ENCODE data around the gene FOXP4. TPM values are rescaled to one million over a fixed set of nuclear protein-coding genes. Genes with fewer than 3 reads are reported as not detected.

The FOXP4 gene
- total RNA-seq, 1 experiment from 2014 or later, result 0.53 TPM

DNA sequence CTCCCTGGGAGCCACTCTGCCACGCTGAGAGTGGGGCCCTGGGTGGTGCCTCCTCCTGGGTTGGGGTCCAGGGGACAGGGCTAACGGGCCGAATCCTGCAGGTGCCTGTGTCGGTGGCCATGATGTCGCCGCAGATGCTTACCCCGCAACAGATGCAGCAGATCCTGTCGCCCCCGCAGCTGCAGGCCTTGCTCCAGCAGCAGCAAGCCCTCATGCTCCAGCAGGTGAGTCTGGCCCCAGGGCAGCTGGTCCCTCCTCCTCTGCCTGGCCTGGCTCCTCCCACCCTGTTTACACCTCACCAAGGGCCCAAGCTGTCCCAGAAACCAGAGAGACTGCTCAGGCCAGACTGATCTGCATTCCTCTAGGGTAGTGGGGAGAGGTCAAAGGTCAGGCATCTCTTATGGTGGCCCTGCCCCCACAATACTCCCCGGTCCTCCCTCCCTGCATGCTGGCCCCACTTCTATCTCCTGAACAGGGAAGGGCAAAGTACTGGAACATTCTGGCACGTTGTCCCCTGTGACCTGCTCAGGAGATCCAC lies 38.6 kb downstream of the FOXP4 start:
- no peaks in the 10 kb centered on the region for H3K36me3 ChIP-seq
- DNase-seq, result no peak
- no peak overlapping the region for H3K4me3 ChIP-seq
- no peaks in the 10 kb centered on the region for H3K9me3 ChIP-seq
- H3K27me3 ChIP-seq, result no peaks in the 10 kb centered on the region

DNA sequence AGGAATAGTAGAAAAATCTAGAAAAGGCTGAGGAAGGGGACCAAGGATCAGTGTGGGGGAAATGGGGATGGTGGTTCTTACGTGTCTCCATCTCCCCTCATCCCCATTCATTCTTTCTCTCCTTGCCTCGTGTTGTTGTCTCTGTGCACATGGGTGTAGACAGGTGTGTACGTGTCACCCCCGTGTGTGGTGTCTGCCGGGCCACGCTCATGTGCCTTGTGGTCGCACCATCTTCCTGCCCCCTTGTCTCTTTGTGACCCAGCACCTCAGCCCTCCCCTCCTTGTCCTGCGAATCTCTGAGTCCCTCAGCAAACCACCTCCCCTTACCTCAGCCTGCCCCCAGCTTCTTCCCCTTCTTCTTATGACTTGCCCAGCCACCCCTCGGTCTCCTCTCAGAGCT lies 39.4 kb downstream of the FOXP4 start:
- no peak for DNase-seq
- Histone ChIP-seq H3K36me3 (no peaks in the 10 kb centered on the region), H3K9me3 (no peaks in the 10 kb centered on the region), H3K4me3 (no peak overlapping the region), H3K27me3 (no peaks in the 10 kb centered on the region)

DNA sequence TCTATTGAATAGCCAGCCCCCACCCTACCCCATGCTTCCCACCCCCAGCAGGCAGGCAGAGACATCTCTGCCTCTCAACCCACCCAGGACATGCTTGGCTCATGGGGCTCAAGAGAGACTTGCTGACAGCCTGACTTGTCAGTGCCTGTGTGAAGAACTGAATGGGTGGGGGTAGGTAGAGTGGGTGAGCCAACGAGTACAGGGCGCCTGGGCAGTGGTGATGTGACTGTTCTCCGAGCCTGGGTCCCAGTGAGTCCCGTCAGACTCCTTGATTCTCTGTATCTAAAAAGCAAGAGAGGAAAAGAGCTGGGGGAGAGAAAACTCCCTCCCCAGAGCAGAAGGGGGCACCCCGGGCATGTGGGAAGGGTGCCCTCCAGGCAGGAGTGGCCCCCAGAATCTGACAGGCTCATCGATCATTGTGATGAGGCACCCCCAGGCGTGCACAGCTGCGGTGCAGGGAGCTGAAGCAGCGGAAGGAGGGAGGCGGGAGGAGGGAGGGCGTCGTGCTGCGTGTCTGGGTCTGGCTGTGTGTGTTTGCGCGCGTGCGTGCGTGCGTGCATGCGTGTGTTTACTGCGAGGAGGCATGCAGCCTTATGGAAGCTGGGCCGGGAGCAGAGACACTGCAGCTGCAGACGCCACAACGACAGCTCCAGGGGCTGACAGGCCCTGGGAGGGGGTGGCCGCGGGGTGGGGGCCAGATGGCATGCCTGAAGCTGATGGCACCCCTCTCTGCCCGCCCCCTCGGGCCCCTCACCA lies 40.2 kb downstream of the FOXP4 start:
- H3K36me3 ChIP-seq, result no peaks in the 10 kb centered on the region
- H3K4me3 ChIP-seq, result no peak overlapping the region
- no peaks in the 10 kb centered on the region for H3K9me3 ChIP-seq
- H3K27me3 ChIP-seq, result no peaks in the 10 kb centered on the region
- no peak for DNase-seq

DNA sequence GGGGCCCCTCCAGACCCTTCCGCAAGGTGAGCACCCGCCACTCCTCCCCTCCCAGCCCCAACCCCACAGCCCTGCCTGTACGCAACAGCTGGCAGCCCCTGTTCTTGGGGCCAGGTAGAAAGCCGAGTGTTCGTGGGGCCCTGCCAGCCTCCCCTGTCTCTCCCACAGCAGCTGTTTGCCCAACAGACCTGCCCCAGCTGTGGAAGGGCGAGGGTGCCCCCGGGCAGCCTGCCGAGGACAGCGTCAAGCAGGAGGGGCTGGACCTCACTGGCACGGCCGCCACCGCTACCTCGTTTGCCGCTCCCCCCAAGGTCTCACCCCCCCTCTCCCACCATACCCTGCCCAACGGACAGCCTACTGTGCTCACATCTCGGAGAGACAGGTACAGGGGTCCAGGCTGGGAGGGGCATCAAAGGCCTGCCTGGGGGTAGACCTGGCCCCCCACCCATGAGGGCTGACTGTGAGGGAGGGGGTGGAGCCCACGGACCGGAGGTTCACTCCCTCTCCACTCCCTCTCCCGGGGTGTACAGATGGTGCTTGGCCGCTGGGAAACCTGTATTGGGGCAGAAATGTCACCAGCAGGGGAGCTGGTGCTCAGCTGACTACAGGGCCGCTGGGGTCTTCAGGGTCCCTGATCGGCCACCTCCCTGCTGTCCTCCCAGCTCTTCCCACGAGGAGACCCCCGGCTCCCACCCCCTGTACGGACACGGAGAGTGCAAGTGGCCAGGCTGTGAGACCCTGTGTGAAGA lies 41.1 kb downstream of the FOXP4 start:
- Histone ChIP-seq H3K36me3 (no peaks in the 10 kb centered on the region), H3K4me3 (no peak overlapping the region), H3K9me3 (no peaks in the 10 kb centered on the region), H3K27me3 (no peaks in the 10 kb centered on the region)
- DNase-seq, result no peak

DNA sequence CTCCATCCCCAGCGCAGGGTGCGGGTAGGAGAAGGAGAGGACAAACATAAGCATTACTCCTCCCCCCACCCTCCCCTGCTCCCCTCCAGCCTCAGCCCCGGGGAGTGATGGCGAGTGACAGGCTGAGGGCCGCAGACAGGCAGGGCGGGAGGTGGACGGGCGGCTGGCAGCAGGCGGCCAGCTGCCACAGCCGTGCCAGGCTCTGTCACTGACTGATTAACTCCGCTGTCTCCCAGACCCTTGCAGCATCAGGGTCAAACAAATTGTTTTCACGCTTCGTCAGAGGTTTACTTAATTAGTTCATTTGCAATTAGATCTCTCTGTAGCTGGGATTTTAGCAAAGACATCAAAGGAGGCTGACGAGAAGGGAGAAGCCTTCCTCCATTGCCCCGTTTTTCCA lies 41.9 kb downstream of the FOXP4 start:
- Histone ChIP-seq H3K9me3 (no peaks in the 10 kb centered on the region), H3K36me3 (no peaks in the 10 kb centered on the region), H3K27me3 (no peaks in the 10 kb centered on the region), H3K4me3 (no peak overlapping the region)
- no peak for DNase-seq

DNA sequence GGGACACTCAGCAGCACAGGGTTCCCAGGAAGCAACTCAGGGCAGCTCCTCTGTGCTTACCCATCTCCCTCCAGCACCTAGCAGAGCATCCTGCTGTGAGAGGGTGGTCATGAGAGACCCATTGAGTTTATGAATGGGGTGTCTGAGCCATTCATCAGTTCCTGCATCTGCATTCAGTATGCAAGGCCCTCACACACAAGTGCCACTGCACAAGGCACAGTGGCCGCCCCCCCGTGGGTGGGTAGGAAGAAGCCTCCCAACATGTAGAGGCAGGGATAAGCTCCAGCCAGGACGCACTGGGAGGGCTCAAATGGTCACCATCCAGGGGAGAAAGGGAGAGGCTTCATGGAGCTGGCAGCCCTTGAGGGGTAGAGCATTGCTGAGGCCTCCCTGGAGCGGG lies 43.0 kb downstream of the FOXP4 start:
- Histone ChIP-seq H3K36me3 (no peaks in the 10 kb centered on the region), H3K9me3 (no peaks in the 10 kb centered on the region), H3K4me3 (no peak overlapping the region), H3K27me3 (no peaks in the 10 kb centered on the region)
- DNase-seq, result no peak

DNA sequence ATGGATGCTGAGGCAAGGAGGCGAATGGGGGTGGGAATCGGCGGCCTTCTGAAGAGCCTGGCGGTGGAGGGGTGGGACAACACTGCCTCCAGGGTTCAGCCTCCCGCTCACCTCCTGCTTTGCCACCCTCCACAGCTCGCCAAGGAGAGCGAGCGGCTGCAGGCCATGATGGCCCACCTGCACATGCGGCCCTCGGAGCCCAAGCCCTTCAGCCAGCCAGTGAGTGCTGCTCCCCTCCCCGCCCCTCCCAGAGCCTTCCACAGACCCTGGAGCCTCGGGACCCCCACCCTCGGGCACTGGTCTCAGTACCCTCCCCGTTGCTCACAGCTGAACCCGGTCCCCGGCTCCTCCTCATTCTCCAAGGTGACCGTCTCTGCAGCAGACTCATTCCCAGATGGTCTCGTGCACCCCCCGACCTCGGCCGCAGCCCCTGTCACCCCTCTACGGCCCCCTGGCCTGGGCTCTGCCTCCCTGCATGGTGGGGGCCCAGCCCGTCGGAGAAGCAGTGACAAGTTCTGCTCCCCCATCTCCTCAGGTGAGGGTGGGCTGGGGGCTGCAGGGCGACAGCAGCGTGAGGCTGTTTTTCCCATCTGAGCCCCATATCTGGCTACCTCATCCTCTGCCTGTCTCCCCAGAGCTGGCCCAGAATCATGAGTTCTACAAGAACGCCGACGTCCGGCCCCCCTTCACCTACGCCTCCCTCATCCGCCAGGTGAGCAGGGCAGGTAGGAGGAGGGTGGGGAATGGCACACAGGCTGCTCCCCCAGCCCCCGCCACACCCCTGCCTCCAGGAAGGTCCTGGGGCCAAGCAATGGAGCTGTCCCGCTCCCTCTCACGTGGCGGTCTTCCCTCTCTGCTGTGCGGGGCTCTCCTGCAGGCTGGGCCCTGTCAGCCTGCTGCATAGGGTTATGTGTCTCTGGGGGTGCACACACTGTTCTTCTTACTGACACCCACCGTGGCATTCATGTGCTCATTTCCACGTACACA lies 43.7 kb downstream of the FOXP4 start:
- H3K36me3 ChIP-seq, result no peaks in the 10 kb centered on the region
- H3K4me3 ChIP-seq, result no peak overlapping the region
- H3K9me3 ChIP-seq, result no peaks in the 10 kb centered on the region
- no peaks in the 10 kb centered on the region for H3K27me3 ChIP-seq
- no peak for DNase-seq

DNA sequence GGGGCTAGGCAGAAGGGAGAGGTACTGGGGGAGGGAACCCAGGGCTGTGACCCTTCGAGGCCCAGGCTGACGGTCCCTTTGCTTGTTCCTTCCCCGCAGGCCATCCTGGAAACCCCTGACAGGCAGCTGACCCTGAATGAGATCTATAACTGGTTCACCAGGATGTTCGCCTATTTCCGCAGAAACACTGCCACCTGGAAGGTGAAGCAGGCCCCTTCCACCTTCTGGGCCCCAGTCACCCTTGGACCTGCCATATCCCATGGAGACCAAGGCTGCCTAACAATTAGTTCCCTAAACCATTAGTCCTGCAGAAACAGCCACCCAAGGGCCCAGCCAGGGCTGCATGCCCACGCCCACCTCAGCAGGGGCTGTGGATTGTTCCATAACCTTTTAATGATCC lies 44.9 kb downstream of the FOXP4 start:
- no peak for DNase-seq
- no peak overlapping the region for H3K4me3 ChIP-seq
- no peaks in the 10 kb centered on the region for H3K9me3 ChIP-seq
- no peaks in the 10 kb centered on the region for H3K27me3 ChIP-seq
- H3K36me3 ChIP-seq, result no peaks in the 10 kb centered on the region

DNA sequence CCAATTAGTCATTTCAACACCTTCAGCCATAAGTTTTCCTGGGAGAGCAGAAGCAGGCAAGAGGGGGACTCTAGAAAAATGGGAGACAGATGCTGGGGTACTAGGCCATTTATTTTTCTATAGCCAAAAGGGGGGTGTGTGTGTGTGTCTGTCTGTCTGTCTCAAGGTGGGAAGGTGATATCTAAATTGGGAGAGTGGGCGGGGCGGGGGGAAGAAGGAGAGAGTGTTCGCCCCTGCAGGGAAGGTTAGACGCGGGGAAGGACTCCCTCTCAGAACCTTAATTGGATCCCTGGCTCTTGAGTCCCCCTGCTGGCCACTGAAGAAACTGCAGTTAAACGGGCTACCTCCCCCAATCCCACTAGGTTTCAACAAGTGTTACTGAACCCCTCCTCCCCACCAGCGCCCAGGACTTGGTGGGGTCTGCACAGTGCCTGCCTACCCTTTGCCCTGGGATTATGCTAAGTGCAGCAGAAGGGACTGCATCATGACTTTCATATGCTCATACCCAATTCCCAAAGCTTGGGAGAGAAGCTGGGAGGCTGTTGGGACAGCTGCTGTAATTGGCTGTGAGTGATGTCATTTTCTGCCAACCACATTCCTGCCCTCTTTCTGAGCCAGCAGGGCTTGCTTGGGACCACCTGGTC lies 45.8 kb downstream of the FOXP4 start:
- no peak overlapping the region for H3K4me3 ChIP-seq
- peak; percentile 27 for DNase-seq
- H3K27me3 ChIP-seq, result no peaks in the 10 kb centered on the region
- H3K36me3 ChIP-seq, result no peaks in the 10 kb centered on the region
- no peaks in the 10 kb centered on the region for H3K9me3 ChIP-seq

DNA sequence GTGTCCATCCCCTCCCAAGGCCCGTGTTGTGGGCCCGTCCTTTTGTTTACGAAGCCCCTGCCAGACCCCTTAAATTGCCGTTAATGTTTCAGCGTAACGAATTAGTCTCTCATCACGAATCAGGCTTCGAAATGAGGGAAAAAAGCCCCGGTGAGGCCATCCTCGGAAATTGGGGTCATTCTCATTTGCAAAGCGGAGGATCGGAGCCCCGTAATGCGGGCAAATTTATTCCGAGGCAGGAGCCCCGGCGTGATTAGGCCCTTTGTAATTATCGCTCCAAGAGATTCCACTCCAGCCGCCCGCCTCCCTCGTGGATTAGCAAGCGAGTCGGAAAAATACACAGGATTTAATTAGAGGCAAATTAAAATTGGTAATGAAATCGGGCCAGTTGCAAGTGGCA lies 47.2 kb downstream of the FOXP4 start:
- no peak for DNase-seq
- H3K9me3 ChIP-seq, result no peaks in the 10 kb centered on the region
- no peaks in the 10 kb centered on the region for H3K27me3 ChIP-seq
- H3K36me3 ChIP-seq, result no peaks in the 10 kb centered on the region
- H3K4me3 ChIP-seq, result no peak overlapping the region

DNA sequence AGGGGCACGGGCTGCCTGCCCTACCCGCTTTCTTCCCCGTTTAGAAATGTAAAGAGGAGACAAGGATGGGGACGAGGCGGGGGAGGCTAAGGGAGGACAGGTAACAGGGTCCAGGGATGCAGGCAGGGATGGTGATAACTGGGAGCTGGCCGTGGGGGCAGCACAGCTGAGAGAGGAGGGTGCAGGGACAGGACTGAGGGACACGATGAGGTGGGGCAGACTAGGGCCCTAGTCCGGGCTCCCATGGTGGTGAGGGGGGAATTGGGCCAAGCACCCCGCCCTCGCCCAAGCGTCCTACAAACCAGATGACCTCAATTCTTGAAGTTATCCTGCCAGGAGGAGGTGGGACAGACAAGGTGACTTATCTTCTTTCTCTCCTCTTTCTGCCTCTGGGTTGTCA lies 47.7 kb downstream of the FOXP4 start:
- Histone ChIP-seq H3K27me3 (no peaks in the 10 kb centered on the region), H3K36me3 (no peaks in the 10 kb centered on the region), H3K9me3 (no peaks in the 10 kb centered on the region), H3K4me3 (no peak overlapping the region)
- DNase-seq, result no peak

DNA sequence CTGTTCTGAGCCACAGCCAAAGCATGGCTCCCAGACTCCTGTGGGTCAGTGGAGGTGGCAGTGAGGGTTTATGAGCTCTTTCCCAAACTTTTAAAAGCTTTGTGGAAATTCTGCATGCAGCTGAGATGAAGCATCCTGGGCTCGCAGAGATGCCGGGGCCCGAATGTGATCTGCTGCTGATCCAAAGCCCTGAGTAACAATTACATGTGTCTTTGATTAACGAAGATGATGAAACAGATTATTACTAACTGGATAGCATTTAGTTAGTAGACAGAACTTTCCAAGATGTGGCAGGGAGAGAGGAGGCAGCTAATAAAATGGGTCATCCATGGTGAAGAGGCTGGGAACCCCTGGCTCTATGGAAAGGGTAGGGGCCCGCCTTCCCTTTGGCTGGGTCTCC lies 48.1 kb downstream of the FOXP4 start:
- Histone ChIP-seq H3K27me3 (no peaks in the 10 kb centered on the region), H3K4me3 (no peak overlapping the region), H3K36me3 (no peaks in the 10 kb centered on the region), H3K9me3 (no peaks in the 10 kb centered on the region)
- no peak for DNase-seq

DNA sequence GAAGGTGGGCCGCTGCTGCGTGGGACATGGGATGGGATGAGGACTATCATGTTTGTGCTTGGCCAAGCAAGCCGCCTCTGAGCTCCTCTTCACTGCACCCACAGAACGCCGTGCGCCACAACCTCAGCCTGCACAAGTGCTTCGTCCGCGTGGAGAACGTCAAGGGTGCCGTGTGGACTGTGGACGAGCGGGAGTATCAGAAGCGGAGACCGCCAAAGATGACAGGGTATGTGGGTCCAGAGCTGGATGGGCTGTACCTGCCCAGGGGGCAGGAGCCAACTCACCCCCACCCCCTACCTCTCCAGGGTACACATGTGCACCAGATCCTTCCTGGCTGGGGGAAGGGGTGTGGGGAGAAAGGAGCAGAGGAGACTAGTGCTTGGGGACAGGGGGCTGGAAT lies 48.6 kb downstream of the FOXP4 start:
- H3K27me3 ChIP-seq, result no peaks in the 10 kb centered on the region
- no peak for DNase-seq
- H3K36me3 ChIP-seq, result no peaks in the 10 kb centered on the region
- H3K4me3 ChIP-seq, result no peak overlapping the region
- no peaks in the 10 kb centered on the region for H3K9me3 ChIP-seq

DNA sequence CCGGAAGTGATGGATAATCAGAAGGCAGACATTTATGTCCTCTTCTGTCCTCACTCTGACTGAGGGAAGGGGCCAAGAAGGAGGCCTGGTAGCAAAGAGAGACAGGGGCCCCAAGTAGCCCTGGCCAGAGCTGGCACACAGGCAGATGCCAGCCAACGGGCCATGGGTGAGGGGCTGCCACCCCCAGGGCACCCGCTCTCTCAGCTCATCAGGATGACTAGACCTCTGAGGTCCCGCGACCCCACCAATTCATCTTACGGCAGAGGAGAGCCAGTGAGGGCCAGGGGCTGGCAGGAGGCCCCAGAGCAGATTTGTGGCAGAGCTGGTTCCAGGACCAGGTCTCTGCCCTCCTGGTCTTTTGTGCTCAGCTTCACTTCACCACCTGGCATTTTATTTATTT lies 49.0 kb downstream of the FOXP4 start:
- Histone ChIP-seq H3K4me3 (no peak overlapping the region), H3K9me3 (no peaks in the 10 kb centered on the region), H3K36me3 (no peaks in the 10 kb centered on the region), H3K27me3 (no peaks in the 10 kb centered on the region)
- no peak for DNase-seq

DNA sequence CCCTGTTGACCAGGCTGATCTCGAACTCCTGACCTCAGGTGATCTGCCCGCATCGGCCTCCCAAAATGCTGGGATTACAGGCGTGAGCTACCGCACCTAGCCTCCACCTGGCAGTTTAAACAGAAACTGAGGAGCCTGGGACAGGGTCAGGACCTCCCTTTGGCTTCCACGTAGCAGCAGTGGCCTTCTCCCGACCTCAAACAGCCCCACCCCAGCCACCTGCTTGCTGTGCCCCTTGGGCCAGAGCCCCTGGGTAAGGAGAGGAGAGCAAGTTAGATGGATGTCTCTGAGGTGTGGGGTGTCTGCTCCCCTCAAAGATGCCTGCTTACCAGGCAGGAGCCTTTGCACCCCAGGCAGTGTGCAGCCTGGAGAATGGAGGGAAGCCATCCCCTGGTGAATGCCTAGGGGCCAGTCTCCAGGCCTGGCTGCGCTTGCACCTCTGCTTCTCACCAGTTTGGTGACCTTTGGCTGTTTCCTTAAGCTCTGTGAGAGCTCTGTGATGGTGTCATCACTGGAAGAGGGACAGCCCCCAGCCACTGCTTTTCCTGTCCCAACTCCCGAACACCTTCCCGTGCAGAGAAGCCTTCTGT lies 50.0 kb downstream of the FOXP4 start:
- no peaks in the 10 kb centered on the region for H3K27me3 ChIP-seq
- H3K36me3 ChIP-seq, result no peaks in the 10 kb centered on the region
- no peak overlapping the region for H3K4me3 ChIP-seq
- DNase-seq, result no peak
- no peaks in the 10 kb centered on the region for H3K9me3 ChIP-seq

DNA sequence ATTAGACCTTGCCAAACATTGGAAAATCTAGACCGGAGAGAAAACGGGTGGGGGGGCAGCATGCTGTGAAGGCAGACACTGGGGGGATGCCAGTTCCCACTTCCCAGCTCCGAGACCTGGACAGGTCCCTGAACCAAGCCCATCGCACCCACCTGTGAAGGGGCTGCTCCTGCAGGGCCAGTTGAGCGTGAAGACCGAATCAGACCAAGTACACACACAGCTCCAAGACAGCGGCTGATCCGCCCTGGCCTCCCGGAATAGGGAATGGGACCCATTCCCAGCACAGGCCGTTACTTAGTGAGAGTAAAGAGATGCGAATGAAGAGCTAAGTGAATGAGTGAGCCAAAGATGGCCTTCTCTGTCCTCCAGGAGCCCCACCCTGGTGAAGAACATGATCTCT lies 50.6 kb downstream of the FOXP4 start:
- no peak for DNase-seq
- Histone ChIP-seq H3K27me3 (no peaks in the 10 kb centered on the region), H3K4me3 (no peak overlapping the region), H3K9me3 (no peaks in the 10 kb centered on the region), H3K36me3 (no peaks in the 10 kb centered on the region)
